ENCODE results near the gene ZNF280A.

The ZNF280A gene

GRCh38 chr22:22528780-22529179, 8.7 kb upstream of the ZNF280A start:
- Mint-ChIP-seq H3K27me3 (ENCODE audit: low read depth) (peaks cover 23% of the 10 kb centered on the region), H3K4me3 (no peak overlapping the region), H3K27ac (no peak overlapping the region), H3K4me1 (no peaks in the 10 kb centered on the region), H3K36me3 (ENCODE audit: low read depth) (no peaks in the 10 kb centered on the region), H3K9me3 (peaks cover 2% of the 10 kb centered on the region)
- TF ChIP-seq CTCF (IDR thresholded peaks at IDR 0.05; ENCODE audit: unreplicated experiment in 3 of 3) = no peak

GRCh38 chr22:22527312-22527711, 7.2 kb upstream of the ZNF280A start:
- Mint-ChIP-seq H3K27me3 (ENCODE audit: low read depth) (peaks cover 24% of the 10 kb centered on the region), H3K4me1 (no peaks in the 10 kb centered on the region), H3K36me3 (ENCODE audit: low read depth) (no peaks in the 10 kb centered on the region), H3K4me3 (no peak overlapping the region), H3K9me3 (peaks cover 2% of the 10 kb centered on the region), H3K27ac (no peak overlapping the region)
- no peak for TF ChIP-seq CTCF (IDR thresholded peaks at IDR 0.05; ENCODE audit: unreplicated experiment in 3 of 3)

- Mint-ChIP-seq H3K36me3 (ENCODE audit: low read depth) (no peaks in the 10 kb centered on the region), H3K4me1 (no peaks in the 10 kb centered on the region), H3K27ac (no peak overlapping the region), H3K27me3 (ENCODE audit: low read depth) (peaks cover 24% of the 10 kb centered on the region), H3K4me3 (no peak overlapping the region), H3K9me3 (peaks cover 2% of the 10 kb centered on the region)
- no peak for TF ChIP-seq CTCF (IDR thresholded peaks at IDR 0.05; ENCODE audit: unreplicated experiment in 3 of 3)
These were observed 6.2 kb upstream of the ZNF280A start for GRCh38 chr22:22526125-22526912.

- H3K4me1 Mint-ChIP-seq = no peaks in the 10 kb centered on the region
- no peak for TF ChIP-seq CTCF (IDR thresholded peaks at IDR 0.05; ENCODE audit: unreplicated experiment in 3 of 3)
- H3K27ac Mint-ChIP-seq = no peak overlapping the region
- H3K27me3 Mint-ChIP-seq (ENCODE audit: low read depth) = peaks cover 24% of the 10 kb centered on the region
- peaks cover 2% of the 10 kb centered on the region for H3K9me3 Mint-ChIP-seq
- no peaks in the 10 kb centered on the region for H3K36me3 Mint-ChIP-seq (ENCODE audit: low read depth)
- H3K4me3 Mint-ChIP-seq = no peak overlapping the region
These were observed 3.4 kb upstream of the ZNF280A start for GRCh38 chr22:22523494-22523893.

GRCh38 chr22:22521631-22522030, 1.6 kb upstream of the ZNF280A start:
- no peak overlapping the region for H3K4me3 Mint-ChIP-seq
- H3K27me3 Mint-ChIP-seq (ENCODE audit: low read depth) = peaks cover 27% of the 10 kb centered on the region
- TF ChIP-seq CTCF (IDR thresholded peaks at IDR 0.05; ENCODE audit: unreplicated experiment in 3 of 3) = no peak

More at GRCh38 chr22:22521631-22522030, 1.6 kb upstream of the ZNF280A start:
- no peaks in the 10 kb centered on the region for H3K4me1 Mint-ChIP-seq
- no peak overlapping the region for H3K27ac Mint-ChIP-seq
- no peaks in the 10 kb centered on the region for H3K36me3 Mint-ChIP-seq (ENCODE audit: low read depth)
- H3K9me3 Mint-ChIP-seq = peaks cover 2% of the 10 kb centered on the region

Measured in nephron (organoid).